Nephron (organoid): Measurements from ENCODE around the gene NSUN3.
A peak's percentile ranks its signal among the peaks of the same experiment; 100 is the strongest.

Experiments used
- H3K27ac Mint-ChIP-seq, 3 experiments: 2 replicates each; pipeline ENCODE4 v1.8.0; 2020; ENCODE audit warnings: mixed read lengths in 3 of 3, mild to moderate bottlenecking in 2 of 3, moderate library complexity in 1 of 3
- H3K27me3 Mint-ChIP-seq: 2 replicates; pipeline ENCODE4 v1.8.0; 2021; ENCODE audit warnings: low read depth, mild to moderate bottlenecking, moderate library complexity, mixed read lengths
- H3K36me3 Mint-ChIP-seq: 2 replicates; pipeline ENCODE4 v1.8.0; 2020; ENCODE audit warnings: low read depth, mixed read lengths
- H3K4me1 Mint-ChIP-seq: 2 replicates; pipeline ENCODE4 v1.8.0; 2020; ENCODE audit warnings: mixed read lengths
- H3K4me3 Mint-ChIP-seq, 3 experiments: 2 replicates each; pipeline ENCODE4 v1.8.0; 2020; ENCODE audit warnings: mild to moderate bottlenecking in 3 of 3, mixed read lengths in 3 of 3, moderate library complexity in 2 of 3
- H3K9me3 Mint-ChIP-seq: 2 replicates; pipeline ENCODE4 v1.8.0; 2020; ENCODE audit warnings: mixed read lengths
- CTCF ChIP-seq, 3 experiments: fragments of 200-600 bp; sonication (generic); IDR thresholded peaks; one replicate each; pipeline ENCODE4 v1.5.0; 2021; ENCODE audit warnings: antibody characterized with exemption in 3 of 3; ENCODE audit not compliant: unreplicated experiment in 3 of 3

The NSUN3 gene

DNA sequence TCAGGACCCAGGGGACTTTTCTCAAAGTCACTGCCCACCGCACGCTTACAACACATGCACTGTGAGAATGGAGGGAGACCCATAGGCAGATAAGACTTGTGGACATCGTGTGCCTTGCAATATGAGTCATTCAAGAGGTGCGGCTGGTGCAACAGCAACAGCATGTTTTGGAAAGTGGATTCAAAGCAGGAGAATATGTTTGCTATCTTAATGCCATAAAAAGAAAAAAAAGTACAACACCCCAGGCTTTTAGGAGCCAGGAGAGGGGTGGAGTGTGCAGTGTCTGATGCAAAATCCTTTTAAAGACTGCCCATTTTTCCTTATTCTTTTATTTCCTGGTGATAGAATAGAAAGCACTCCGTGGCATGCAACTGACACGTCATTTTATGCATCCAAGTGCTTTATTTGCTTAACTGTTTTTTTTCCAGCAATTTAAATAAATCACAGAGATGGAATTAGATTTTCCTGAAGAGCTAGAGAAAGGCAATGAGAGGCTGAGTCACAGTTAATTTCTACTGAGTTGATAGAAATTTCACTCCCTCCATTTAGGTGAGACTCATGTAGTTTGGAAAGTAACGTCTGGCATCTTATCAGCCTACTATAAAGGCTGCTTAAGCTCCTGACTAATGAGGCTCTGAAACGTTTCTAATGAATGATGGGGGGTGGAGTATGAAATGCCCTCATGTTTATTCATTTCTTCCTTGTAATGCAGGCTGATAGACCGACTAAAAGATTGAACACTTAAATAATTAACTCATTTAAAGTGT is 96.4 kb downstream of the NSUN3 start:
- Mint-ChIP-seq H3K36me3 (no peaks in the 10 kb centered on the region), H3K4me3 (no peak overlapping the region), H3K27ac (no peak overlapping the region), H3K9me3 (no peaks in the 10 kb centered on the region), H3K4me1 (no peaks in the 10 kb centered on the region), H3K27me3 (peaks cover 5% of the 10 kb centered on the region)
- TF ChIP-seq CTCF (IDR thresholded peaks at IDR 0.05; ENCODE audit: unreplicated experiment in 3 of 3), result no peak

DNA sequence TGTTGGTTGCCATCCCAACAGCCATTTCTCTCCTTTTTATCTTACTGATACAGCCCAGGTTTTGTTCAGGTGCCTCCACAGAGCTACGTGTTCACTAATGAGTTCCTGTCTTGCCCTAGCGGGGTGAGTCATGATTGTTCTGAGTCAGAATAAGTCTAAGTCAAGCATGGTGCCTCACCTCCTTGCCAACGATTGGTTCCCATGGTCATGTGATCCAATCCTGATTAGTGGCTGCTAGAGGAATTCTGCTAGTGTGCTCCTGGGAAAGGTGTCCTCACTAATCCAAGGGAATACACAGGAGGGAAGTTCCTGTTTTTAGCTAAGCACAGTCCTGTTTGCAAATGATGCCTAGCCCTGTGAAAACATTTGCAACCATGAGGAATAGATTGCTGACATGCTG is 99.8 kb downstream of the NSUN3 start:
- Mint-ChIP-seq H3K27me3 (peaks cover 9% of the 10 kb centered on the region), H3K36me3 (no peaks in the 10 kb centered on the region), H3K4me1 (no peaks in the 10 kb centered on the region), H3K4me3 (no peak overlapping the region), H3K27ac (no peak overlapping the region), H3K9me3 (no peaks in the 10 kb centered on the region)
- TF ChIP-seq CTCF (IDR thresholded peaks at IDR 0.05; ENCODE audit: unreplicated experiment in 3 of 3), result no peak

DNA sequence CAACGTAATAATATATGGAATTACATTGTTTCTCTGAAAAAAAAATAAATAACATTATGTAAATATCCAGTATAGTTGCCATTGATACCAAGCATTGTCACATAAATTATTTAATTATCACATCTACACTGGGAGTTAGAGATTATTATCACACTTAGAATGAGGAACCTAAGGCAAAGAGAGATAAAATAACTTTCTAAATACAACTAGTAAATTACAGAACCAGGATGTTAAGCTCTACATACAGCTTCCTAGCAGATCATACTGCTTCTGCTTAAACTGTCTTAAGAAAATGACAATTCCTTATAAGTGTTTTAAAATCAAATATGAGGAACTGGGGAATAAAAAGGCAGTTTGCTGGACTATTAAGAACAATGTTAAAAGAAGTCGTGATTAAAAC is 104.5 kb downstream of the NSUN3 start:
- H3K4me1 Mint-ChIP-seq, result no peaks in the 10 kb centered on the region
- TF ChIP-seq CTCF (IDR thresholded peaks at IDR 0.05; ENCODE audit: unreplicated experiment in 3 of 3), result no peak
- no peak overlapping the region for H3K4me3 Mint-ChIP-seq
- H3K9me3 Mint-ChIP-seq, result no peaks in the 10 kb centered on the region
- H3K27me3 Mint-ChIP-seq, result peaks cover 4% of the 10 kb centered on the region
- no peaks in the 10 kb centered on the region for H3K36me3 Mint-ChIP-seq
- no peak overlapping the region for H3K27ac Mint-ChIP-seq

DNA sequence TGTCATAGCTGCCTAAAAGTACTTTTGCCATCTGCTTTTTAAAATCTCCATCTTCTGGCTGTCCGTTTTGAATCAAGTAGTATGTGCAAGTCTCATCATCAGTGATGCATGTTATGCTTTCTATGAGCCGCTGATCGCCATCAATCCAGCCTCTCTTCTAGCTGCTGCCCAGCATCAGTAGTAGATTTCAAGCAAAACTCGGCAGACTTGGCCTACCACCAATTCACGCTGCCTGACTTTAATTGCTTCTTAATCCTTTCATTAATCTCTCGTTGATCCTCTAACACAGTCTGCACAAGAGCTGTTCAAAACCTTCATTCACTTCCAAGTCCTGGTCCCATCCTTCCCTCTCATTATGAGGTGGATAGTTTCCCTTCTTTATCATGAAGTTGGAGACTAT is 104.9 kb downstream of the NSUN3 start:
- no peaks in the 10 kb centered on the region for H3K36me3 Mint-ChIP-seq
- H3K4me1 Mint-ChIP-seq, result peaks cover 3% of the 10 kb centered on the region
- H3K27me3 Mint-ChIP-seq, result peaks cover 4% of the 10 kb centered on the region
- no peaks in the 10 kb centered on the region for H3K9me3 Mint-ChIP-seq
- H3K27ac Mint-ChIP-seq, result no peak overlapping the region
- no peak overlapping the region for H3K4me3 Mint-ChIP-seq
- TF ChIP-seq CTCF (IDR thresholded peaks at IDR 0.05; ENCODE audit: unreplicated experiment in 3 of 3), result no peak

DNA sequence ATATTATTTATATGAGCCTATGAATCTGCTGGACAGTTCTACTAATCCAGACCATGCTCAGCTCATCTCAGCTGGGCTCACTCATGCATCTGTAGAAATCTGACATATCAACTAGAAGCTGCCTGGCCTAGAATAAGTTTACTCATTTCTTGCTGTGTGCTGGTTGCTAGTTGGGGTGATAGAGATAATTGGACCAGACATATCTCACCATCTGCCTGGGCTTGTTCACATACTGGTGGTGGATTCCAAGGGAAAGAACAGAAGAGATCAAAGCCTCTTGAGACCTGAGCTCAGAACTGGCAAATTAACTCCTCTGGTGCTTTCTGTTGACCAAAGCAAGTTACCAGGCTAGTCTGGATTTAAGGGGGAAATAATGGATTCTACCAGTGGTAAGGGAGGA is 109.1 kb downstream of the NSUN3 start:
- no peak for TF ChIP-seq CTCF (IDR thresholded peaks at IDR 0.05; ENCODE audit: unreplicated experiment in 3 of 3)
- no peaks in the 10 kb centered on the region for H3K27me3 Mint-ChIP-seq
- no peak overlapping the region for H3K27ac Mint-ChIP-seq
- peaks cover 14% of the 10 kb centered on the region for H3K4me1 Mint-ChIP-seq
- H3K36me3 Mint-ChIP-seq, result no peaks in the 10 kb centered on the region
- no peak overlapping the region for H3K4me3 Mint-ChIP-seq
- no peaks in the 10 kb centered on the region for H3K9me3 Mint-ChIP-seq

GRCh38 chr3:94172695-94173310 is 109.9 kb downstream of the NSUN3 start:
- H3K9me3 Mint-ChIP-seq, result no peaks in the 10 kb centered on the region
- no peaks in the 10 kb centered on the region for H3K27me3 Mint-ChIP-seq
- peaks cover 14% of the 10 kb centered on the region for H3K4me1 Mint-ChIP-seq
- peak overlapping the region; percentile 12 to 31 (median 19) for H3K27ac Mint-ChIP-seq
- H3K36me3 Mint-ChIP-seq, result no peaks in the 10 kb centered on the region
- H3K4me3 Mint-ChIP-seq, result no peak overlapping the region
- TF ChIP-seq CTCF (IDR thresholded peaks at IDR 0.05; ENCODE audit: unreplicated experiment in 3 of 3), result no peak
